NCI-H2029 treated with DMSO at 0.1 percent for 48 hours (cell line): ENCODE data around the gene TMEM117.

Experiments
- DNase-seq: peaks from one replicate; lab custom pipeline; 2025; lab: John Stamatoyannopoulos, UW

The TMEM117 gene

GRCh38 chr12:43884683-43885410, 49.0 kb downstream of the TMEM117 start:
- DNase-seq: peak; percentile 8

- no peak for DNase-seq
Measured at GRCh38 chr12:43887397-43887796, 51.5 kb downstream of the TMEM117 start.

GRCh38 chr12:43891856-43892574, 56.1 kb downstream of the TMEM117 start:
- no peak for DNase-seq

- DNase-seq: no peak
Measured at GRCh38 chr12:43893670-43894069, 57.8 kb downstream of the TMEM117 start.

GRCh38 chr12:43895580-43896206, 59.8 kb downstream of the TMEM117 start:
- DNase-seq: no peak

- no peak for DNase-seq
Measured at GRCh38 chr12:43896496-43896895, 60.6 kb downstream of the TMEM117 start.

GRCh38 chr12:43898474-43898873, 62.6 kb downstream of the TMEM117 start:
- no peak for DNase-seq

- DNase-seq: no peak
Measured at GRCh38 chr12:43899574-43899973, 63.7 kb downstream of the TMEM117 start.

- DNase-seq: no peak
Measured at GRCh38 chr12:43903686-43904085, 67.8 kb downstream of the TMEM117 start.

GRCh38 chr12:43912859-43913258, 77.0 kb downstream of the TMEM117 start:
- DNase-seq: no peak

GRCh38 chr12:43914391-43914790, 78.5 kb downstream of the TMEM117 start:
- DNase-seq: no peak

- DNase-seq: no peak
Measured at GRCh38 chr12:43914923-43915468, 79.1 kb downstream of the TMEM117 start.

- DNase-seq: no peak
Measured at GRCh38 chr12:43917896-43918295, 82.0 kb downstream of the TMEM117 start.

- no peak for DNase-seq
Measured at GRCh38 chr12:43921666-43922337, 85.9 kb downstream of the TMEM117 start.

- no peak for DNase-seq
Measured at GRCh38 chr12:43930032-43930431, 94.2 kb downstream of the TMEM117 start.

- no peak for DNase-seq
Measured at GRCh38 chr12:43931187-43931586, 95.3 kb downstream of the TMEM117 start.

- DNase-seq: no peak
Measured at GRCh38 chr12:43935581-43935980, 99.7 kb downstream of the TMEM117 start.

GRCh38 chr12:43937947-43938346, 102.1 kb downstream of the TMEM117 start:
- no peak for DNase-seq

GRCh38 chr12:43942379-43942778, 106.5 kb downstream of the TMEM117 start:
- DNase-seq: no peak

- DNase-seq: no peak
Measured at GRCh38 chr12:43945983-43946382, 110.1 kb downstream of the TMEM117 start.

GRCh38 chr12:43951286-43951685, 115.4 kb downstream of the TMEM117 start:
- no peak for DNase-seq

GRCh38 chr12:43957732-43958372, 122.0 kb downstream of the TMEM117 start:
- DNase-seq: no peak
